Measurements from ENCODE around the gene SGCD.

DNA sequence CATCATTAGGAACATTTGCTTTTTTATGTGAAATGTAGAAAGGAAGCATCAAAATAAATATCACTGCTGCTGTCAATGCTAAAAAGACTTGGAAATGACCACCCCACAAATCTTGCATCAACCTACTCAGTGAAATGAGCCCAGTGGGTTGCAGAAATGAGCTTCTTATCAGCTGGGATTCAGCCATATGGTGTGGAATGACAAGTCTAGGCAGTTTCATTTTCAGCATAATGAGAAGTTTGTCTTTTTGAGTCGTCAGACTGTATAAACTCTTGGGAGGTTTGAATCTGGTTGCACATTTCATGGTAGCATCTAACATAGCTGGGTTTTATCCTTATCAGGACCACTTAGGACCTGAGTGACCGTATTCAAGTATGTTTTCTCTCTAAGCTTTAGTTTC lies 272.0 kb downstream of the SGCD start:
- TF ChIP-seq GLIS3 (CRISPR knock-in tag; IDR thresholded peaks at IDR 0.05) (no peak), RARB (CRISPR knock-in tag; IDR thresholded peaks at IDR 0.05) (no peak)
